ENCODE measurements around the gene PRSS2. TPM values are rescaled to one million over a fixed set of nuclear protein-coding genes. Genes with fewer than 3 reads are reported as not detected.
"Not testable (repeated sequence)": the region's sequence is repeated elsewhere in the genome, so short reads cannot be mapped to it uniquely, and the experiment has no call there.

PRSS2 gene
- total and polyA plus RNA-seq, 2 donors from 2014 or later: not detected

DNA sequence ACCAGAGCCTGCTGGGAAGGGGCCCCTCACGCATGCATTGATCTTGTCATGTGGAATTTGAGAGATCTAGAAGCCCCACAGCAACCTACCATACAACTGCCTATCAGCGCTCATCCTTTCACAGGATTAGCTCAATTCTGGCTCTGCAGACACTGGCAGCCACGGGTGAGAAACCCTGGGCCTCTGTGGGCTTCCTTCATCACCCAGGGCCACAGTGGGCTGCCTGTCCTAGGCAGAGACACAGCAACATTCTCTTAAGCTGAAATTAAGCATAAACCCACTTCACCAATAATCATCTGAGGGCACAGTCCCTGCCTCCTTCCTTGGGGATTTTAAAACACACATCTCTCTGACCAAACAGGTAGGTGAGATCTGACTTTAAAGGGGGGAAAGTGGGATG, 3.3 kb upstream of the PRSS2 start:
- Histone ChIP-seq H3K27ac (ENCODE audit: low read depth in 2 of 2, low read length in 2 of 2) (no peak overlapping the region), H3K4me3 (ENCODE audit: low read length in 3 of 3) (no peak overlapping the region), H3K9ac (ENCODE audit: low read length in 3 of 3) (no peak overlapping the region), H3K4me1 (ENCODE audit: control insufficient read depth in 2 of 3, insufficient read depth in 2 of 3, low read depth in 1 of 3, low read length in 3 of 3) (peaks cover 0 to 5% (median 0%) of the 10 kb centered on the region in 3 donors), H3K9me3 (ENCODE audit: control insufficient read depth in 2 of 3, insufficient read depth in 1 of 3, low read length in 3 of 3) (no peaks in the 10 kb centered on the region), H3K27me3 (ENCODE audit: control insufficient read depth, insufficient read depth, low read length) (no peaks in the 10 kb centered on the region), H3K36me3 (ENCODE audit: control insufficient read depth in 2 of 3, insufficient read depth in 3 of 3, low read length in 3 of 3) (no peaks in the 10 kb centered on the region)
- DNase-seq (no peak), FAIRE-seq (no peak)
- TF ChIP-seq, protein P1, sequence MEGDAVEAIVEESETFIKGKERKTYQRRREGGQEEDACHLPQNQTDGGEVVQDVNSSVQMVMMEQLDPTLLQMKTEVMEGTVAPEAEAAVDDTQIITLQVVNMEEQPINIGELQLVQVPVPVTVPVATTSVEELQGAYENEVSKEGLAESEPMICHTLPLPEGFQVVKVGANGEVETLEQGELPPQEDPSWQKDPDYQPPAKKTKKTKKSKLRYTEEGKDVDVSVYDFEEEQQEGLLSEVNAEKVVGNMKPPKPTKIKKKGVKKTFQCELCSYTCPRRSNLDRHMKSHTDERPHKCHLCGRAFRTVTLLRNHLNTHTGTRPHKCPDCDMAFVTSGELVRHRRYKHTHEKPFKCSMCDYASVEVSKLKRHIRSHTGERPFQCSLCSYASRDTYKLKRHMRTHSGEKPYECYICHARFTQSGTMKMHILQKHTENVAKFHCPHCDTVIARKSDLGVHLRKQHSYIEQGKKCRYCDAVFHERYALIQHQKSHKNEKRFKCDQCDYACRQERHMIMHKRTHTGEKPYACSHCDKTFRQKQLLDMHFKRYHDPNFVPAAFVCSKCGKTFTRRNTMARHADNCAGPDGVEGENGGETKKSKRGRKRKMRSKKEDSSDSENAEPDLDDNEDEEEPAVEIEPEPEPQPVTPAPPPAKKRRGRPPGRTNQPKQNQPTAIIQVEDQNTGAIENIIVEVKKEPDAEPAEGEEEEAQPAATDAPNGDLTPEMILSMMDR (IDR thresholded peaks at IDR 0.05; ENCODE audit: borderline replicate concordance, extremely low read depth, insufficient read depth): no peak
- intact Hi-C loops (cut with DNase I): no loop called here

DNA sequence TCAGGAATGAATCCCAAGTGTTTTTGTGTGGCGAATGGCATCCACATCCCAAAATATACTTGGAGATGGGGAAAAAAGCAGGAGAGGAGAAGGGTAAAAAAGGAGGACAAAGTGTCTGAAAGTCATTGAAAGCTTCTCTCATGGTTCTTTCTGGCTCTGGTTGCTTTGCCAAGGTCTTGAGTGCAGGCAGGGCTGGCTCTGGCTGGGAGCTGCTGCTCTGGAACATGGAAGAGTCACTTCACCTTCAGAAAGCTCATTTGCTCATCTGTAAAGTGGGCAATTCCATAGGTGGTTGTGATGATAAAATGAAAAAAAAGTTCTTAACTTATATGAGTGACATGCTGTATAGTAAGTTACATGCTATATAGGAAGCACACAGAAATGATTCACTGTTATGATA, 2.9 kb upstream of the PRSS2 start:
- H3K36me3 ChIP-seq (ENCODE audit: control insufficient read depth in 2 of 3, insufficient read depth in 3 of 3, low read length in 3 of 3): no peaks in the 10 kb centered on the region
- no peaks in the 10 kb centered on the region for H3K9me3 ChIP-seq (ENCODE audit: control insufficient read depth in 2 of 3, insufficient read depth in 1 of 3, low read length in 3 of 3)
- DNase-seq (no peak), FAIRE-seq (no peak)
- intact Hi-C loops (cut with DNase I): no loop called here
- TF ChIP-seq, protein P1 (IDR thresholded peaks at IDR 0.05; ENCODE audit: borderline replicate concordance, extremely low read depth, insufficient read depth): no peak
- H3K4me3 ChIP-seq (ENCODE audit: low read length in 3 of 3): no peak overlapping the region
- H3K4me1 ChIP-seq (ENCODE audit: control insufficient read depth in 2 of 3, insufficient read depth in 2 of 3, low read depth in 1 of 3, low read length in 3 of 3): peaks cover 0 to 5% (median 0%) of the 10 kb centered on the region in 3 donors
- H3K27ac ChIP-seq (ENCODE audit: low read depth in 2 of 2, low read length in 2 of 2): no peak overlapping the region
- no peak overlapping the region for H3K9ac ChIP-seq (ENCODE audit: low read length in 3 of 3)
- no peaks in the 10 kb centered on the region for H3K27me3 ChIP-seq (ENCODE audit: control insufficient read depth, insufficient read depth, low read length)

DNA sequence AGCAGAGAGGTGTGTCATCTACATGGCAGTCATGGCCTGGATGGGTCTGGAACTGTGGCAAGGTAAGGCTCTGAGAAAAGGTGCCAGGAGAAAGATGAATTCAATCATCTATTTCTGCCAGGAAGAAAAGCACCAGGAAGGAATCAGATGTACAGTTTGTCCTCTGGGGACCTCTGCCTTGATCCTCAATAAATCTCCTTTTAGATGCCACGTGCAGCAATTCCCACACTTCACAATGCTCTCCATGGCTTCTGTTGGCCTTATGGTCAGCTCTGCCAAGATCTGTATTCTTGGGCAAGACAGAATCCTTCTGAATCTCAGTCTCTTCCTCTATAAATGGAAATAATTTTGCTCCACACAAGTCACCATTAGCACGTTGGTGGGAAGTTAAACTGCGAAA, 1.9 kb upstream of the PRSS2 start:
- H3K9ac ChIP-seq (ENCODE audit: low read length in 3 of 3); H3K27ac ChIP-seq (ENCODE audit: low read depth in 2 of 2, low read length in 2 of 2); intact Hi-C loops (cut with DNase I); FAIRE-seq; H3K4me3 ChIP-seq (ENCODE audit: low read length in 3 of 3); H3K4me1 ChIP-seq (ENCODE audit: control insufficient read depth in 2 of 3, insufficient read depth in 2 of 3, low read depth in 1 of 3, low read length in 3 of 3); H3K27me3 ChIP-seq (ENCODE audit: control insufficient read depth, insufficient read depth, low read length); H3K36me3 ChIP-seq (ENCODE audit: control insufficient read depth in 2 of 3, insufficient read depth in 3 of 3, low read length in 3 of 3); DNase-seq; H3K9me3 ChIP-seq (ENCODE audit: control insufficient read depth in 2 of 3, insufficient read depth in 1 of 3, low read length in 3 of 3): not testable (repeated sequence)

- DNase-seq (peak in 3 of 5 donors; percentile 19 to 66 (median 53)), FAIRE-seq (no peak)
- no peak overlapping the region for H3K27ac ChIP-seq (ENCODE audit: low read depth in 2 of 2, low read length in 2 of 2)
- H3K36me3 ChIP-seq (ENCODE audit: control insufficient read depth in 2 of 3, insufficient read depth in 3 of 3, low read length in 3 of 3): no peaks in the 10 kb centered on the region
- H3K9me3 ChIP-seq (ENCODE audit: control insufficient read depth in 2 of 3, insufficient read depth in 1 of 3, low read length in 3 of 3): no peaks in the 10 kb centered on the region
- no peaks in the 10 kb centered on the region for H3K27me3 ChIP-seq (ENCODE audit: control insufficient read depth, insufficient read depth, low read length)
- intact Hi-C loops (cut with DNase I): loop anchor here (10.0 kb wide), 1 partner anchor 67 kb away; no protein-coding TSS in a partner anchor
- H3K4me3 ChIP-seq (ENCODE audit: low read length in 3 of 3): no peak overlapping the region
- TF ChIP-seq, protein P1 (IDR thresholded peaks at IDR 0.05; ENCODE audit: borderline replicate concordance, extremely low read depth, insufficient read depth): no peak
- H3K4me1 ChIP-seq (ENCODE audit: control insufficient read depth in 2 of 3, insufficient read depth in 2 of 3, low read depth in 1 of 3, low read length in 3 of 3): peaks cover 0 to 5% (median 0%) of the 10 kb centered on the region in 3 donors
- no peak overlapping the region for H3K9ac ChIP-seq (ENCODE audit: low read length in 3 of 3)
Observed at GRCh38 chr7:142771353-142771723, 568 bp downstream of the PRSS2 start.
